ENCODE results near the gene NLRP10. TPM values are rescaled to one million over a fixed set of nuclear protein-coding genes. Genes with fewer than 3 reads are reported as not detected.

The NLRP10 gene
- total RNA-seq, 1 donor from 2014 or later = not detected

- no peaks in the 10 kb centered on the region for H3K79me2 ChIP-seq (ENCODE audit: low read depth)
- H3K36me3 Mint-ChIP-seq = no peaks in the 10 kb centered on the region
- H3K4me1 ChIP-seq = no peaks in the 10 kb centered on the region
- H3K27ac Mint-ChIP-seq = peak overlapping the region; percentile 19
- TF ChIP-seq EZH2 (IDR thresholded peaks at IDR 0.05) (no peak), EZH2phosphoT487 (IDR thresholded peaks at IDR 0.05) (no peak), CTCF (IDR thresholded peaks at IDR 0.05) (no peak)
- H3K4me3 ChIP-seq = no peak overlapping the region
- no peaks in the 10 kb centered on the region for H3K36me3 ChIP-seq
- H3K9ac ChIP-seq = no peak overlapping the region
- H3K9me3 Mint-ChIP-seq = no peaks in the 10 kb centered on the region
- no peaks in the 10 kb centered on the region for H3K4me1 Mint-ChIP-seq
- no peak overlapping the region for H2AFZ ChIP-seq (replicated peaks)
- no peak overlapping the region for H3K4me2 ChIP-seq
- H3K27me3 ChIP-seq = no peaks in the 10 kb centered on the region
- DNase-seq (ENCODE audit: low spot score) = no peak
- no peak overlapping the region for H3K27ac ChIP-seq
- no peaks in the 10 kb centered on the region for H3K27me3 Mint-ChIP-seq (ENCODE audit: insufficient read depth, low read depth)
- no peaks in the 10 kb centered on the region for H3K9me3 ChIP-seq (ENCODE audit: low read depth)
- no peak overlapping the region for H3K4me3 Mint-ChIP-seq
- H3F3A ChIP-seq (ENCODE audit: low read depth) = no peaks in the 10 kb centered on the region
- H4K20me1 ChIP-seq (ENCODE audit: low read depth) = no peaks in the 10 kb centered on the region
These were observed 9.4 kb upstream of the NLRP10 start for GRCh38 chr11:7974668-7975067.

- Histone ChIP-seq H3K4me2 (no peak overlapping the region), H3K9me3 (ENCODE audit: low read depth) (no peaks in the 10 kb centered on the region), H4K20me1 (ENCODE audit: low read depth) (no peaks in the 10 kb centered on the region), H3F3A (ENCODE audit: low read depth) (no peaks in the 10 kb centered on the region), H2AFZ (replicated peaks) (no peak overlapping the region), H3K4me3 (no peak overlapping the region), H3K79me2 (ENCODE audit: low read depth) (no peaks in the 10 kb centered on the region), H3K9ac (no peak overlapping the region), H3K27ac (no peak overlapping the region), H3K27me3 (no peaks in the 10 kb centered on the region), H3K4me1 (no peaks in the 10 kb centered on the region), H3K36me3 (no peaks in the 10 kb centered on the region)
- H3K36me3 Mint-ChIP-seq = no peaks in the 10 kb centered on the region
- no peak for DNase-seq (ENCODE audit: low spot score)
- no peaks in the 10 kb centered on the region for H3K27me3 Mint-ChIP-seq (ENCODE audit: insufficient read depth, low read depth)
- TF ChIP-seq EZH2phosphoT487 (IDR thresholded peaks at IDR 0.05) = no peak
- TF ChIP-seq CTCF (IDR thresholded peaks at IDR 0.05) = no peak
- no peak for TF ChIP-seq EZH2 (IDR thresholded peaks at IDR 0.05)
- no peaks in the 10 kb centered on the region for H3K9me3 Mint-ChIP-seq
- H3K4me1 Mint-ChIP-seq = no peaks in the 10 kb centered on the region
- no peak overlapping the region for H3K4me3 Mint-ChIP-seq
- no peak overlapping the region for H3K27ac Mint-ChIP-seq
These were observed 7.8 kb upstream of the NLRP10 start for GRCh38 chr11:7973011-7973410.

- Mint-ChIP-seq H3K27me3 (ENCODE audit: insufficient read depth, low read depth) (no peaks in the 10 kb centered on the region), H3K27ac (no peak overlapping the region), H3K4me1 (no peaks in the 10 kb centered on the region), H3K4me3 (no peak overlapping the region), H3K9me3 (no peaks in the 10 kb centered on the region), H3K36me3 (no peaks in the 10 kb centered on the region)
- Histone ChIP-seq H3K27ac (no peak overlapping the region), H3K9ac (no peak overlapping the region), H3F3A (ENCODE audit: low read depth) (no peaks in the 10 kb centered on the region), H3K27me3 (no peaks in the 10 kb centered on the region), H4K20me1 (ENCODE audit: low read depth) (no peaks in the 10 kb centered on the region), H3K36me3 (no peaks in the 10 kb centered on the region), H3K4me3 (no peak overlapping the region), H3K4me2 (no peak overlapping the region), H3K4me1 (no peaks in the 10 kb centered on the region), H3K79me2 (ENCODE audit: low read depth) (no peaks in the 10 kb centered on the region), H3K9me3 (ENCODE audit: low read depth) (no peaks in the 10 kb centered on the region), H2AFZ (replicated peaks) (peak overlapping the region; percentile 57)
- no peak for DNase-seq (ENCODE audit: low spot score)
- no peak for TF ChIP-seq EZH2phosphoT487 (IDR thresholded peaks at IDR 0.05)
- no peak for TF ChIP-seq CTCF (IDR thresholded peaks at IDR 0.05)
- no peak for TF ChIP-seq EZH2 (IDR thresholded peaks at IDR 0.05)
These were observed 6.6 kb upstream of the NLRP10 start for GRCh38 chr11:7971846-7972245.
